B cell (primary cell): Measurements from ENCODE around the gene ZNF300. TPM values are rescaled to one million over a fixed set of nuclear protein-coding genes. Genes with fewer than 3 reads are reported as not detected.

Source experiments
- ATAC-seq: fragments of 200-7000 bp; cut with Tn5 transposase; one replicate; pipeline ENCODE4 v1.10.0; 2021; ENCODE audit warnings: low read depth, mild to moderate bottlenecking, moderate number of reproducible peaks, moderate library complexity
- CTCF ChIA-PET: fragments of 350-600 bp; sonication (Branson Sonifier 250); formaldehyde crosslinking; loops from one replicate; lab custom pipeline; 2021; ENCODE audit warnings: antibody characterized with exemption, inconsistent platforms; lab: Charles Lee
- POLR2A ChIA-PET: fragments of 350-600 bp; sonication (Branson Sonifier 250); formaldehyde crosslinking; loops from one replicate; lab custom pipeline; 2021; ENCODE audit warnings: antibody characterized with exemption; lab: Charles Lee
- DNase-seq: peaks from one replicate; pipeline ENCODE4 v3.0.0; 2013
- H2AFZ ChIP-seq: 2 replicates; pipeline ENCODE4 v1.6.1; 2012; ENCODE audit warnings: mild to moderate bottlenecking, low read depth, low read length; ENCODE audit not compliant: insufficient read depth, poor library complexity, severe bottlenecking
- H3K27ac ChIP-seq, 2 donors: 1 replicate in 1 of 2; 2 replicates in 1 of 2; pipeline ENCODE4 v1.5.1; 2012 to 2013; ENCODE audit warnings: low read length in 2 of 2, mild to moderate bottlenecking in 2 of 2, moderate library complexity in 1 of 2
- H3K27me3 ChIP-seq, 4 experiments: fragments of 200-600 bp in 1 of 4; sonication (generic) in 1 of 4; replicated peaks in 1 of 4; 1 replicate in 2 of 4; 2 replicates in 2 of 4; pipeline versions ENCODE4 v1.6.1 to v1.7.0; 2013 to 2016; ENCODE audit warnings: low read length in 3 of 4, mild to moderate bottlenecking in 2 of 4, mixed read lengths in 1 of 4, moderate library complexity in 1 of 4; ENCODE audit not compliant: insufficient read depth in 4 of 4, control insufficient read depth in 3 of 4; ENCODE audit errors: control extremely low read depth in 1 of 4
- H3K36me3 ChIP-seq, 2 experiments: replicated peaks in 1 of 2; 1 replicate in 1 of 2; 2 replicates in 1 of 2; pipeline versions ENCODE4 v1.6.1 to v1.7.1; 2013; ENCODE audit warnings: low read length in 1 of 2; ENCODE audit not compliant: insufficient read depth in 2 of 2, control insufficient read depth in 1 of 2; ENCODE audit errors: control extremely low read depth in 1 of 2, extremely low read depth in 1 of 2
- H3K4me1 ChIP-seq, 2 donors: fragments of 200-600 bp in 1 of 2; sonication (generic) in 1 of 2; 1 replicate in 1 of 2; 2 replicates in 1 of 2; pipeline versions ENCODE4 v1.5.1 to v1.6.1; 2013 to 2017; ENCODE audit warnings: low read length in 2 of 2; ENCODE audit not compliant: control insufficient read depth in 2 of 2, insufficient read depth in 2 of 2
- H3K4me2 ChIP-seq: replicated peaks from 2 replicates; pipeline ENCODE3; 2012; ENCODE audit warnings: mild to moderate bottlenecking, low read depth, low read length; ENCODE audit not compliant: poor library complexity, severe bottlenecking
- H3K4me3 ChIP-seq, 5 experiments: fragments of 200-600 bp in 1 of 5; sonication (generic) in 1 of 5; 1 replicate in 3 of 5; 2 replicates in 2 of 5; pipeline versions ENCODE4 v1.5.1 to v1.7.0; 2011 to 2016; ENCODE audit warnings: low read length in 4 of 5, mild to moderate bottlenecking in 4 of 5, low read depth in 2 of 5, control low read depth in 1 of 5, moderate library complexity in 1 of 5; ENCODE audit not compliant: insufficient read depth in 1 of 5; ENCODE audit errors: control extremely low read depth in 1 of 5, extremely low read depth in 1 of 5
- H3K79me2 ChIP-seq: fragments of 200-600 bp; sonication (generic); one replicate; pipeline ENCODE4 v1.6.0; 2016; ENCODE audit warnings: low read length; ENCODE audit not compliant: control insufficient read depth, insufficient read depth
- H3K9ac ChIP-seq: fragments of 200-600 bp; sonication (generic); 2 replicates; pipeline ENCODE4 v1.6.1; 2017; ENCODE audit warnings: mild to moderate bottlenecking, low read length, moderate library complexity
- H3K9me3 ChIP-seq, 3 donors: one replicate each; pipeline versions ENCODE4 v1.6.1 to v1.7.1; 2013; ENCODE audit warnings: low read length in 2 of 3; ENCODE audit not compliant: control insufficient read depth in 2 of 3, insufficient read depth in 1 of 3; ENCODE audit errors: control extremely low read depth in 1 of 3
- H4K20me1 ChIP-seq: 2 replicates; pipeline ENCODE4 v1.6.0; 2012; ENCODE audit warnings: mild to moderate bottlenecking, low read length; ENCODE audit not compliant: insufficient read depth, control insufficient read depth, poor library complexity, severe bottlenecking
- H3K27ac Mint-ChIP-seq: one replicate; pipeline ENCODE4 v1.8.0; 2021; ENCODE audit warnings: mixed read lengths
- H3K27me3 Mint-ChIP-seq: one replicate; pipeline ENCODE4 v1.8.0; 2021; ENCODE audit warnings: mixed read lengths
- H3K4me1 Mint-ChIP-seq: one replicate; pipeline ENCODE4 v1.8.0; 2021; ENCODE audit warnings: mixed read lengths
- H3K4me3 Mint-ChIP-seq: one replicate; pipeline ENCODE4 v1.8.0; 2021; ENCODE audit warnings: mixed read lengths
- H3K9me3 Mint-ChIP-seq: one replicate; pipeline ENCODE4 v1.8.0; 2022; ENCODE audit warnings: mixed read lengths; ENCODE audit not compliant: insufficient read depth
- EZH2 ChIP-seq: IDR thresholded peaks from 2 replicates; pipeline ENCODE4 v1.6.1; 2012; ENCODE audit warnings: borderline replicate concordance, low read depth, mild to moderate bottlenecking, moderate library complexity, low read length; ENCODE audit not compliant: insufficient read depth, poor library complexity, severe bottlenecking
- WGBS: methylation state at CpG from one replicate; pipeline ENCODE4 v1.1.5; 2013; ENCODE audit warnings: missing lambda C conversion rate; ENCODE audit not compliant: insufficient coverage; 5-methylcytosine and 5-hydroxymethylcytosine counted together
- intact Hi-C: fragments of 100-400 bp; cut with micrococcal nuclease; formaldehyde crosslinking; loops from one replicate; pipeline ENCODE4 v1.10.0; 2022
- polyA minus RNA-seq: library from RNA; depleted of rRNA, polyadenylated mRNA; stranded (reverse); fragments of >200 nt; gene quantifications from 2 replicates; pipeline ENCODE4 v1.2.3, GENCODE V29; 2012
- polyA plus RNA-seq: library from polyadenylated mRNA; depleted of rRNA; stranded (reverse); fragments of >200 nt; gene quantifications from 2 replicates; pipeline ENCODE4 v1.2.3, GENCODE V29; 2012
- total RNA-seq, 2 donors: library from RNA; stranded (reverse); fragments of 120-200 nt in 1 of 2; gene quantifications; 1 replicate in 1 of 2; 2 replicates in 1 of 2; pipeline versions ENCODE4 v1.2.3 to v1.2.4, GENCODE V29; 2013 to 2022
- TF ChIP-seq, protein P1 (sequence below): fragments of 200-600 bp; IDR thresholded peaks from one replicate; pipeline ENCODE4 v1.8.0; 2022; ENCODE audit warnings: antibody characterized with exemption, mild to moderate bottlenecking

The ZNF300 gene
- total RNA-seq (8.1 and 8.7 TPM in 2 replicates), polyA plus RNA-seq (3.6 and 4.3 TPM in 2 replicates), polyA minus RNA-seq (1.5 and 1.8 TPM in 2 replicates)
- total RNA-seq (2013) = 8.6 TPM

DNA sequence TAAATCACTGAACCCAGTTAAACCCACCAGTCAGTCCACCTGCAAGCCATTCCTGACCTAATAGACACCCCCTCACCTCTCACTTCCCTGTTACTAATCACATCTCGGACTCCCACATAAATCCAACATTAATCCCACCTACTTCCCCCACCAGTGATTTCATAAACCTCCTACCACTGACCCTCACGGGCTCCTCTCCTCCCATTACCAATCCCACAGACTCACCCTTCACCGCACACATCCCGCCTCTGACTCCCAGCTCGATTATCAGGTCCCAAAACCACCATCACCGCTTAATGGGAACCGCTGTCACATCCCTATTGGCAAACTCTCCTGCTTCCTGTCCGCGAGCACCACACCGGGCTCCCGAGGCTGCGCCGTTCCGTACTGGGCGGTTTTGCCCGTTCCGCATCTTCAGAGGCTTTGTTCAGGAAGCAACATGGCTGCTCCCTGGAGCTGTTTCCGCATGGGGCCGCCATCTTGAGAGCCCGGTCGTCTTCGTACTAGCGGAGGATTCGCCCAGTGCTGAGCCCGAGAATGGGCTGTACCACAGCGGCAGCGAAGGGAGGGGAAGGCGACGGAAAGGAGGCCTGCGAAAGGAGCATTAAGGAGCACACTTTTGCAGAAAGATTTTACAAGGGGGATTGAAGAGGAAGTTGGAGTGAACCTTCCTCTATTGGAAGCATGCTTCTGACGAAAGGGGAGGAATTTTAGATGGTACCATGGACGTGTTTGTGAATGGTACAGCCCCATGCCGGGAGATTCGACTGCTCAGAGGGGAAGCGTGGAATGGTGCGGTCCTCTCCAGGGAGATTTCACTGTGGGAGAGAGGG is at the start of gene ZNF300:
ZNF300 (minus strand) TSS at position 502 of the 833 bp plus-strand sequence. CDS start 1,825 bp downstream, outside the sequence.
- peak within 1 kb of the TSS; percentile 56 for H3K4me2 ChIP-seq
- H3K4me3 ChIP-seq = peak within 1 kb of the TSS in 4 of 5 experiments; percentile 43 to 63 (median 54)
- H3K9ac ChIP-seq = peak within 1 kb of the TSS; percentile 62

More for the DNA sequence above, at the start of gene ZNF300:
- Histone ChIP-seq H3K79me2 (no peaks in the 10 kb centered on the region), H2AFZ (peak within 1 kb of the TSS; percentile 64), H3K9me3 (peaks cover 2 to 38% (median 10%) of the 10 kb centered on the region in 3 donors), H3K36me3 (no peaks in the 10 kb centered on the region), H4K20me1 (no peaks in the 10 kb centered on the region), H3K27ac (peak within 1 kb of the TSS; percentile 37 to 48), H3K4me1 (no peaks in the 10 kb centered on the region), H3K27me3 (peaks cover 0 to 4% (median 0%) of the 10 kb centered on the region in 4 experiments)
- Mint-ChIP-seq H3K4me3 (peak within 1 kb of the TSS; percentile 94), H3K9me3 (peaks cover 26% of the 10 kb centered on the region), H3K4me1 (peaks cover 12% of the 10 kb centered on the region), H3K27ac (peak within 1 kb of the TSS; percentile 97), H3K27me3 (peaks cover 21% of the 10 kb centered on the region)
- ChIA-PET CTCF (no interaction called here), POLR2A (no interaction called here)
- DNase-seq (peak; percentile 78), ATAC-seq (peak; percentile 96)
- 35% methylated on average over 36 of the region's 36 CpGs for WGBS
- no peak for TF ChIP-seq EZH2
- TF ChIP-seq, protein P1, sequence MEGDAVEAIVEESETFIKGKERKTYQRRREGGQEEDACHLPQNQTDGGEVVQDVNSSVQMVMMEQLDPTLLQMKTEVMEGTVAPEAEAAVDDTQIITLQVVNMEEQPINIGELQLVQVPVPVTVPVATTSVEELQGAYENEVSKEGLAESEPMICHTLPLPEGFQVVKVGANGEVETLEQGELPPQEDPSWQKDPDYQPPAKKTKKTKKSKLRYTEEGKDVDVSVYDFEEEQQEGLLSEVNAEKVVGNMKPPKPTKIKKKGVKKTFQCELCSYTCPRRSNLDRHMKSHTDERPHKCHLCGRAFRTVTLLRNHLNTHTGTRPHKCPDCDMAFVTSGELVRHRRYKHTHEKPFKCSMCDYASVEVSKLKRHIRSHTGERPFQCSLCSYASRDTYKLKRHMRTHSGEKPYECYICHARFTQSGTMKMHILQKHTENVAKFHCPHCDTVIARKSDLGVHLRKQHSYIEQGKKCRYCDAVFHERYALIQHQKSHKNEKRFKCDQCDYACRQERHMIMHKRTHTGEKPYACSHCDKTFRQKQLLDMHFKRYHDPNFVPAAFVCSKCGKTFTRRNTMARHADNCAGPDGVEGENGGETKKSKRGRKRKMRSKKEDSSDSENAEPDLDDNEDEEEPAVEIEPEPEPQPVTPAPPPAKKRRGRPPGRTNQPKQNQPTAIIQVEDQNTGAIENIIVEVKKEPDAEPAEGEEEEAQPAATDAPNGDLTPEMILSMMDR = no peak
- intact Hi-C loops = no loop called here
